AG08395 (cell line): ENCODE results near the gene APOBEC3A.
"Not testable (repeated sequence)": the region's sequence is repeated elsewhere in the genome, so short reads cannot be mapped to it uniquely, and the experiment has no call there.

Source experiments
- DNase-seq: peaks from one replicate; pipeline ENCODE4 v3.0.0; 2012; ENCODE audit warnings: mixed read lengths, low spot score

APOBEC3A gene

GRCh38 chr22:38981005-38981991 is 23.9 kb downstream of the APOBEC3A start:
- DNase-seq, result no peak

GRCh38 chr22:38981992-38982927 is 24.9 kb downstream of the APOBEC3A start, which contains the start of gene APOBEC3B:
APOBEC3B (plus strand) TSS chr22:38982347; CDS start chr22:38982454, 107 bp downstream.
- DNase-seq, result peak; percentile 94

GRCh38 chr22:38984224-38984623 is 26.8 kb downstream of the APOBEC3A start:
- no peak for DNase-seq

GRCh38 chr22:38984784-38985757 is 27.7 kb downstream of the APOBEC3A start:
- DNase-seq, result not testable (repeated sequence)

- no peak for DNase-seq
Measured at GRCh38 chr22:38986629-38987028, 29.2 kb downstream of the APOBEC3A start.

- DNase-seq, result no peak
Measured at GRCh38 chr22:38987171-38987895, 29.9 kb downstream of the APOBEC3A start.

GRCh38 chr22:38989466-38989865 is 32.1 kb downstream of the APOBEC3A start:
- DNase-seq, result no peak

GRCh38 chr22:38992871-38993371 is 35.5 kb downstream of the APOBEC3A start:
- DNase-seq, result not testable (repeated sequence)

GRCh38 chr22:38996105-38996504 is 38.7 kb downstream of the APOBEC3A start:
- no peak for DNase-seq

GRCh38 chr22:38997518-38997917 is 40.1 kb downstream of the APOBEC3A start:
- DNase-seq, result no peak

- DNase-seq, result peak; percentile 92
Measured at GRCh38 chr22:39003165-39003638, 45.8 kb downstream of the APOBEC3A start.

GRCh38 chr22:39007177-39007576 is 49.8 kb downstream of the APOBEC3A start:
- DNase-seq, result no peak

GRCh38 chr22:39008271-39008850 is 51.0 kb downstream of the APOBEC3A start:
- DNase-seq, result not testable (repeated sequence)

- no peak for DNase-seq
Measured at GRCh38 chr22:39010946-39011345, 53.5 kb downstream of the APOBEC3A start.
